Subcutaneous adipose tissue (tissue), 4 donors: ENCODE data around the gene SMAGP. TPM values are rescaled to one million over a fixed set of nuclear protein-coding genes. Genes with fewer than 3 reads are reported as not detected.

Experiments used
- total RNA-seq, 4 donors: library from RNA; depleted of rRNA; stranded (reverse); fragments of >200 nt; gene quantifications; one replicate each; pipeline ENCODE4 v1.1.0, GENCODE V29; 2016
- TF ChIP-seq, protein P1 (sequence below): fragments of 450-650 bp; IDR thresholded peaks from one replicate; pipeline ENCODE4 v1.5.1; 2016; ENCODE audit warnings: low read depth, mild to moderate bottlenecking, control low read depth, antibody characterized with exemption, moderate library complexity

SMAGP gene
- total RNA-seq, 4 donors from 2014 or later, result 2.9 to 11.9 (median 3.5) TPM

DNA sequence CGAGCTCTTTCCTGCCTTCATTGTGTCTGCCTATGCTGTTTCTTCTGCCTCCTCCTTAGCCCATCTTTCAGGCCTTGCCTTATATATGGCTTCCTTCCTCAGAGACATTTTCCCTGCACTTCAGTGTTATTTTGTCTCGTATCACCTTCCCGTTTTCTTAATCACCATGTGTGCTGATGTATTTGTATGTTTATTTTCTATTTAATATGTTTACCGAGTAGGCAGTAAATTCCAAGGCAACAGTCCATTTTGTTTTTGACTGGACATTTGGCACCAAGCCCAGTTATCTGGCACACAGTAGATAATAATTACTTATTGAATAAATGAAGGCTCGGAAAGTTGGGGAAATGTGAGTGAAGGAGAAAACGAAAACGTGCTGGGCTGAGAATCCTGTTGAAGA lies 47.8 kb downstream of the SMAGP start:
- TF ChIP-seq, protein P1, sequence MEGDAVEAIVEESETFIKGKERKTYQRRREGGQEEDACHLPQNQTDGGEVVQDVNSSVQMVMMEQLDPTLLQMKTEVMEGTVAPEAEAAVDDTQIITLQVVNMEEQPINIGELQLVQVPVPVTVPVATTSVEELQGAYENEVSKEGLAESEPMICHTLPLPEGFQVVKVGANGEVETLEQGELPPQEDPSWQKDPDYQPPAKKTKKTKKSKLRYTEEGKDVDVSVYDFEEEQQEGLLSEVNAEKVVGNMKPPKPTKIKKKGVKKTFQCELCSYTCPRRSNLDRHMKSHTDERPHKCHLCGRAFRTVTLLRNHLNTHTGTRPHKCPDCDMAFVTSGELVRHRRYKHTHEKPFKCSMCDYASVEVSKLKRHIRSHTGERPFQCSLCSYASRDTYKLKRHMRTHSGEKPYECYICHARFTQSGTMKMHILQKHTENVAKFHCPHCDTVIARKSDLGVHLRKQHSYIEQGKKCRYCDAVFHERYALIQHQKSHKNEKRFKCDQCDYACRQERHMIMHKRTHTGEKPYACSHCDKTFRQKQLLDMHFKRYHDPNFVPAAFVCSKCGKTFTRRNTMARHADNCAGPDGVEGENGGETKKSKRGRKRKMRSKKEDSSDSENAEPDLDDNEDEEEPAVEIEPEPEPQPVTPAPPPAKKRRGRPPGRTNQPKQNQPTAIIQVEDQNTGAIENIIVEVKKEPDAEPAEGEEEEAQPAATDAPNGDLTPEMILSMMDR, result no peak

DNA sequence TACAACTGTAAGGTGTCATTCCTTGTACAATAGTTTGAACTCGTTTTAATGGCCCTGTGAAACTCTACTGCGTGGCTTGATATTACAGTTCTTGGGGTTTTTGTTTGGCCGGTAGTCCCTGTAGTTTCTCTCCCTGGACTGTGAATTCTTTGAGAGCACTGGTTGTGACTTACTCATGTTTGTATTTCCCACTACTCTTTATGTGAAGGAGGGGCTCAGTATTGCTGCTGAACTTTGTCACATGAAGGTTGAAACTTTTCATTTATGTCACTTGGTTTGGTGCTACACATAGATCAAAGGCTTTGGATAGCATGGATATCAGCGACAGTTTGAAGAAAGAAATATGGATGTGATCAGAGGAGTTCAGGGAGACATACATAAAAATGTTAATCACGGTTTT lies 50.9 kb downstream of the SMAGP start:
- TF ChIP-seq, protein P1, result no peak

DNA sequence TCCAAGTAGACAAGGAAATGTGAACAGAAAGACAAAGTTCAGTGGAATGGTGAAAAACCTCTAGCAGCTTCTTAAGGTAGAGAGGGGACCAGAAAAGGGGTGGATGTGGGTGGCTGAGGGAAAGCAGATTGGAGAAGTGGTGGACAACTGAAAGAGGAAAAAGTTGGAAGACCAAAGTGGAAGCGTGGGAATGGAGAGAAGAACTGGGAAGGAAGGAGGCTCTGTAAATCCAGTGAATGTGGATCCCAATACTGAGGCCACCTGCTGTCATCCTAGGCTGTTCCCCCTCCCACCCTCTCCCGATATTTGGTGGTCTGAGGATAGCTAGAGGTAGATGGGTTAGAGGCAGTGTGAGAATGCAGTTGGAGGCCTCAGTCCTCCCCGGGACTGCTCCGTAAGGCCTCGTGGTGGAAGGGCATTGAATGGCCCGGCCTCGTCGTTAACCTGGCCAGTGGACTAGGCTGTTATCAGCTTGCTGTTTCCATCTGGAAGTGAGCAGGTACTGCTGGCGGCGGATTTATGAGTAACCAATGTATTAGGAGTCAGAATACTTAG lies 51.5 kb downstream of the SMAGP start:
- TF ChIP-seq, protein P1, result no peak

DNA sequence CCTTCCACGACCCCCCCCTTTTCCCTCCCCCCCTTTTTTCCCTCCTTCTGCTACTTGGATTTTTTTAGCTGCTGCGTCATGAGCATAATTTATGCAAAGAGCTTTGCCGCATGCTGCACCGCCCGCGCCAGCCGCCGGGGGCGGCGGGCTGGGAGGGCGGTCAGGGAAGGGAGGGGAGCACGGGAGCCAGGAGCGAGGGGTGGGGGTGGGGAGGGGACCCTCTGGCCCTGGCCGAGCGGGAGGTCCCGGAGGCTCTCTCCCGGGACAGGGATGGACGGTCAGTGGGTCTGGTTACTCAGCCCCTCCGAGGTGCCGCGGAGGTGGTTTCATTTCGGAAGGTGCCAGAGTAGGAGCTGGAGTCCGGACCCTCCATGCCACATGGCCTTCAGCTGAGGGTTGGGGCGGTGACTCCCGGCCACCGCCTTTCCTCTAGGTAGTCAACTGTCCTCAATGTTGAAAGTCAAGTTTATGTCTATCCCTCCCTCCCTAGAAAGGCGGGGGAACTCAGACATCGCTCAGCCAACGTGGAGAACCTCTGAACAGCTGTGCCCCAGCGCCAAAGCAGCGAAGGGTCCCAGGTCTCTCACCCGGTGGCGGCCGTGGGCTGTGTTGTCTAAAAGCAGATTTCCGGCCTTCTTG lies 52.1 kb downstream of the SMAGP start, which contains the start of gene POU6F1:
TSS of gene POU6F1 (minus strand) at position 95 of the 639 bp plus-strand sequence. CDS start 11,226 bp downstream, outside the sequence.
- TF ChIP-seq, protein P1, result no peak

DNA sequence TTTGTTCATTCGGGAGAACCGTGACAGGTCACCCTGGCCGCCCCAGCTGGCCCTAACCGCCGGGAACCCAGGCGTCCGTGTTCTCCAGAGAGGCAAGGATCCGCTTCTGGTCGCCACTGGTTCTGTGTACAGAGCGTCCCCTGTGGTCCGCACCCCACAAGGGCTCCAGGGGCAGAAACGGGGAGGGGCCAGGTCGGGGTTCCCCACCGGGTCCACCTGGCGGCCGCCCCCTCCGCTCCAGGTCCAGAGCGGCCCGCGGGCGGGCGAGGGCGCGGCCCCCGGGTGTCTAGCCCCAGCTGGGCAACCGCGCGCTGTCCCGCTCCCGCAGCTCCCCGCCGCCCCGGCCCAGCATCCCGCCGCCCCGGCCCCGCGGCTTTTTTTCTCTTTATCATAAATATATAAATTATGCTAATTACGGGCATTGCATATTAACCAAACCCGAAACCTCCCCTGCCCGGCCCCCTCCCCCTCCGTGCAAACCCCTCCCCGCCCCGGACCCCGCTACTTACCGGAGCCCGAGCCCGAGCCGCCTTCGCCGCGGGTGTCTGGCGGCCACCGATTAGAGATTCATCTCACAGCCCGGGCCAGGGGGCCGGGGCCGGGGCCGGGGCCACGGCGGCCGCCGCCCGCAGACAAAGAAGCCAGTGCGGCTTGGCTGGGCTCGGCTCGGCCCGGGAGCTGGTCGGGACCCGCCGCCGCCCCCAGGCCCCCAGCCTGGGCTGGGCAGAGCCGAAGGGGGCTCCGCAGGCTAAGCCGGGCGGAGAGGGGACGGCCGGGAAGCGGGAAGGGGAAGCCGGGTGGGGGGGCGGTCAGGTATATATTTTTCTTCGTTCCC lies 52.9 kb downstream of the SMAGP start:
- TF ChIP-seq, protein P1, result no peak

DNA sequence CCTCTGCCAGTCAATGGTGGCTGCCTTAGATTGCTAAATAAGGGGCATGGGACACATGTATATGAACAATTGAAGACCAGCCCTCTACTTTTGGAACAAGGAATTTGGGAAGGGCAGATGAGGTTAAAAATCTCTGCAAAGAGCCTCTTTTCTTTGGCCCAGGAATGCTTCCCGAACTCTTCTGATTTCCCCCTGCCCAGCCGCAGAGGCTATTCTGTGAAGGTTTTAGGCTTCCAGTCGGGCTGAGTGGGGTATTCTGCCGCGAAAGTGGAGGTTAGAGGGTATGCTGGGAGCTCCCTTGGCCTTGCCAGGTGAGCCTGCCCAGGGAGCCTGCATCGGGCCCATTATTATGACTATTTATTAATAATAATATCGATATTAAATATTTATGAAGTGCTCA lies 53.6 kb downstream of the SMAGP start:
- TF ChIP-seq, protein P1, result no peak

DNA sequence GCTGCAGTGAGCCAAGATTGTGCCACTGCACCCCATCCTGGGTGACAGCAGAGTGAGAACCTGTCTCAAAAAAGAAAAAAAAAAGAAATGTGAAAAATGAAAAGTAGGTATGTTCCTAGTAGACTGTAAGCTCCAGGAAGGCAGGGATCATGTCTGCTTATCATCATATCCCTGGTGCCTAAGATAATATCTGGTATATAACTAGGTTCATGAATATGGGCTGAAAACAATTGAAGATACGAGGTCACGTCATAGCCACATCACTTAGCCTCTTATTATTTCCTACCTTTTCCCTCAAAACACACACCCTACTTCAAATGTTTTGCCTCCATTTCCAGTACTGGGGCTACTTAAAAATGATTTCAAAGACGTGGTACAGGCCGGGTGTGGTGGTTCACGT lies 55.3 kb downstream of the SMAGP start:
- TF ChIP-seq, protein P1, result no peak
